ENCODE results near the gene VAPA. TPM values are rescaled to one million over a fixed set of nuclear protein-coding genes. Genes with fewer than 3 reads are reported as not detected.

VAPA gene
- total RNA-seq, 3 donors from 2014 or later, result 240 to 333 (median 273) TPM

DNA sequence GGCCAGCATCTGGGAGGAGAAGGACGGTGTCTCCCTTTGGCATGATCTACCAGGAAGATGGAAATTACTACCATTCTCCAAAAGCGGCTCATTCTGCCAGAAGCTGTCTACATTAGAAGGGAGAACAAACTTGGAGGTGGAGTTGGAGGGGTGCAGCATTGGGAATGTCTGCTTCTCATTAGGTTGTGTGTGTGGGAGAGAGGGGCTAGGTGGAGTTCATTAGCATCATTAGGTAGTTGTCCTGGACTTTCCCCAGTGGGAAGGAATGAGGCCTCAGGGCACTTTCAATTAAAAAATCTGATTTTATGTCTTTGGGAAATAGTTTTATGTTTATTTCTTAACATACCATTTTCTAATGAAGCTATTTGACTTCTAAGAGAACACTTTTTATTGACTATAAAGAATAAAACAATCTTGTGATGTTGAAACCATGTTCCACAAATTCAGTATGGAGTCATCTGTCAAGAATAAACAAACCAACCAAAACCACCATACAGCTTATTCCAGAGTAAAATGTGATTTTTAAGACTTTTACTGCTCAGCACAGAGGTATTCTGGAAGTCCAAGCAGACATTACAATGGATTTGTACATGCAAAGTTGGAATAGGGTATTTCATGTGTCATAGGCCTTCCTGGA, 60.6 kb downstream of the VAPA start:
- H3K4me1 ChIP-seq (ENCODE audit: low read depth), result no peaks in the 10 kb centered on the region
- ATAC-seq (no peak), DNase-seq (no peak)
- H3K4me3 ChIP-seq, result no peak overlapping the region
- peaks cover 10% of the 10 kb centered on the region for H3K9me3 ChIP-seq
- intact Hi-C loops (cut with DNase I, micrococcal nuclease), result loop anchor here in 1 of 2 donors (10.0 kb wide), 1 partner anchor 540 kb away; no protein-coding TSS in a partner anchor
- no peak for TF ChIP-seq CTCF (IDR thresholded peaks at IDR 0.05)
- H3K36me3 ChIP-seq (ENCODE audit: low read depth), result no peaks in the 10 kb centered on the region

GRCh38 chr18:9975658-9976057, 61.8 kb downstream of the VAPA start:
- Histone ChIP-seq H3K9me3 (peaks cover 10% of the 10 kb centered on the region), H3K4me1 (ENCODE audit: low read depth) (no peaks in the 10 kb centered on the region), H3K4me3 (no peak overlapping the region), H3K36me3 (ENCODE audit: low read depth) (no peaks in the 10 kb centered on the region)
- ATAC-seq (no peak), DNase-seq (no peak)
- no peak for TF ChIP-seq CTCF (IDR thresholded peaks at IDR 0.05)
- intact Hi-C loops (cut with DNase I, micrococcal nuclease), result loop anchor here in 1 of 2 donors (10.0 kb wide), 1 partner anchor 539 kb away; no protein-coding TSS in a partner anchor

GRCh38 chr18:9982711-9983110, 68.9 kb downstream of the VAPA start:
- no peak for ATAC-seq
- TF ChIP-seq CTCF (IDR thresholded peaks at IDR 0.05), result no peak
- intact Hi-C loops (cut with DNase I, micrococcal nuclease), result no loop called here
- Histone ChIP-seq H3K36me3 (ENCODE audit: low read depth) (no peaks in the 10 kb centered on the region), H3K4me3 (no peak overlapping the region), H3K4me1 (ENCODE audit: low read depth) (no peaks in the 10 kb centered on the region), H3K9me3 (no peaks in the 10 kb centered on the region)
- DNase-seq, result no peak

DNA sequence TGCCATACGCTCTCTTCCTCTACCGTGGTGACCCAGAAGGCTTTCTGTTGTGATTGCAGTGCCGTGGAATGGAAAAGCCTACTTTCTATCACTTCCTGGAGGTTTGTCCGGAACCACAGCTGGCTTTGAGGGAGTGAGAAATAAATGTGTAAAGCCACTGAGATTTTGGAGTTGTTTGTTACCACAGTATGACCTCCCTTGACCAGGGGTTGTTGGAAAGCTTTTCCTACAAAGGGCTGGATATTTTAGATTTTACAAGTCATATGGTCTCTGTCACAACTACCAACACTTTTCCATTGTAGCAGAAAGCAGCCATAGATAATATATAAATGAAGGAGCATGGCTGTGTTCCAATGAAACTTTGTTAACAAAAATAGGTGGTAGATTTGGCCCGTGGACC, 70.3 kb downstream of the VAPA start:
- DNase-seq (no peak), ATAC-seq (no peak)
- no peak for TF ChIP-seq CTCF (IDR thresholded peaks at IDR 0.05)
- Histone ChIP-seq H3K4me3 (no peak overlapping the region), H3K4me1 (ENCODE audit: low read depth) (no peaks in the 10 kb centered on the region), H3K9me3 (no peaks in the 10 kb centered on the region), H3K36me3 (ENCODE audit: low read depth) (no peaks in the 10 kb centered on the region)
- intact Hi-C loops (cut with DNase I, micrococcal nuclease), result no loop called here

GRCh38 chr18:9985641-9986040, 71.8 kb downstream of the VAPA start:
- DNase-seq, result no peak
- Histone ChIP-seq H3K36me3 (ENCODE audit: low read depth) (no peaks in the 10 kb centered on the region), H3K4me1 (ENCODE audit: low read depth) (no peaks in the 10 kb centered on the region), H3K4me3 (no peak overlapping the region), H3K9me3 (no peaks in the 10 kb centered on the region)
- intact Hi-C loops (cut with DNase I, micrococcal nuclease), result no loop called here
- ATAC-seq, result no peak
- TF ChIP-seq CTCF (IDR thresholded peaks at IDR 0.05), result no peak

Data from mucosa of descending colon (tissue), 3 donors.